ENCODE measurements around the gene TTC23. TPM values are rescaled to one million over a fixed set of nuclear protein-coding genes. Genes with fewer than 3 reads are reported as not detected.

TTC23 gene
- total RNA-seq, 2 donors from 2014 or later = 0.67 to 2.5 TPM

DNA sequence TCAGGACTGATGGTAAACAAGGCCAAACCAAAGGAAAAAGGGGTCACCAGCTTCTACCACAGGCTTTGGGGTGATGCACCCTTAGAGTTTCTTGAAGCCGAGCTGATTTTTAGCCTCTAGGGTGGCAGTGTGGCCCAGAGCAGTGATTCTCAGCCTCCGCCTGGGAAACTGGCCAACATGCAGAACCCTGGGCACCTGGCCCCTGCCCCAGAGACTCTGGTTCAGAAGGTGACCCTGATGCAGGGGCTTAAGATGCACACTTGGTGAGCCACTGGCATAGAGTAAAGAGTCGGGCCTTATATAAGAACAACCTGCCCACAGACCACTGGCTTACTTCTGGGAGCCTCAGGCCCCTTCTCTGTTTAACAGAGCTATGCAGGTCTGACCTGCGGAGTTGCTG lies 100.0 kb downstream of the TTC23 start:
- Mint-ChIP-seq H3K4me1 (no peaks in the 10 kb centered on the region), H3K9me3 (no peaks in the 10 kb centered on the region), H3K27ac (no peak overlapping the region), H3K4me3 (no peak overlapping the region), H3K27me3 (no peaks in the 10 kb centered on the region), H3K36me3 (ENCODE audit: low read depth) (no peaks in the 10 kb centered on the region)
- ATAC-seq (replicated peaks) = no peak

DNA sequence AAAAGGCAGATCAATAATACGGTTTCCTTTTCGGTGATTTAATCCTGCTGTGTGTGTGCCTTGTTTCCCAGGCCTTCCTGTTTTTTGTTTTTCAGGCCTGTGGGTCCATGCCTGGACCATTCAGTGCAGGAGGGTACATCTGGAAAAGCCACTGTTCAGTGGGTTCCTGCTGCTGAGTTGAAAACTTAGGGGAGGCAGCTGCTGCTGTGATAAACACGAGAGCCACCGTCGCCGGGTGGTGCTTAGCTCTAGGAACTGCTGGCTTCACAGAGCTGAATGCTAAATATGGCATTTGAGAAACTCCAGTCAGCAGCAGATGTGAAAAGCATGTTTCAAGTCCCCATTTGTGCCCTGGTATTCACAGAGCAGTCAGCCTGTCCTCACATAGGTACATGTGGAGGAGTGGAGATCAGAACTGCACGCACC lies 100.5 kb downstream of the TTC23 start:
- Mint-ChIP-seq H3K36me3 (ENCODE audit: low read depth) (no peaks in the 10 kb centered on the region), H3K4me3 (no peak overlapping the region), H3K27ac (no peak overlapping the region), H3K9me3 (no peaks in the 10 kb centered on the region), H3K4me1 (no peaks in the 10 kb centered on the region), H3K27me3 (no peaks in the 10 kb centered on the region)
- no peak for ATAC-seq (replicated peaks)

DNA sequence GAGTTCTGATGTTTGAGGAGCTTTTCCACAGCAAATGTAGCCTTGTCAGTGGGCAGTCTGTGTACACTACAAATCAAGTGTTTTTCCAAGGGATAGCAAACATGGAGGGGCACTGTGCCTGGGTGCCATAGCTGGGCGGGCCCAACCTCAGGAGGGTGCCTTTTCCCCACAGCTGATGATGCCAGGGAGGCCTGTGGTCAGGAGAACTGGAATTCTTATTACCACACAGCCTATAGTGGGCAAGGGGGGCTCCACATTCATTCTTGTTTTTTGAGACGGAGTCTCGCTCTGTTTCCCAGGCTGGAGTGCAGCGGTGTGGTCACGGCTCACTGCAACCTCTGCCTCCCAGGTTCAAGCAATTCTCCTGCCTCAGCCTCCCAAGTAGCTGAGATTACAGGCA lies 102.7 kb downstream of the TTC23 start:
- no peaks in the 10 kb centered on the region for H3K9me3 Mint-ChIP-seq
- H3K4me3 Mint-ChIP-seq = no peak overlapping the region
- ATAC-seq (replicated peaks) = no peak
- no peaks in the 10 kb centered on the region for H3K27me3 Mint-ChIP-seq
- H3K36me3 Mint-ChIP-seq (ENCODE audit: low read depth) = no peaks in the 10 kb centered on the region
- H3K27ac Mint-ChIP-seq = no peak overlapping the region
- H3K4me1 Mint-ChIP-seq = no peaks in the 10 kb centered on the region

DNA sequence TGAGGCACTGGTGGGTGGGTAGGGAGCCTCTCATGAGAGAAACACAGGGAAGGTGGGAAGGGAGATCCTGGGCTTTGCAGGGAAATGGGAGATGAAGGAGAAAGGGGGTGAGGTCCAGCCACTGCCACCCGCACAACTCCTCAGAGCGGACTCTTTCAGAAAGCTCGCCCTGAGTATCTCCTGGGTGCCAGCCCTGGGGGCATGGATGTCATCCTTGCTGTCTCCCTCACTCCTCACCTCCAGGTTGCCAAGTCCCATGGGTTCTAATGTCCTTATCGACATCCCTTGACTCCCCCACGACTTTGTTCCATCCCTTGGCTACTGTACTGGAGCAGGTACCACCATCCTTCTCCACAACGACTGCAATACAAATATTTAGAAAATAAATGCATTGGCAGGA lies 103.6 kb downstream of the TTC23 start:
- Mint-ChIP-seq H3K27me3 (no peaks in the 10 kb centered on the region), H3K27ac (no peak overlapping the region), H3K9me3 (no peaks in the 10 kb centered on the region), H3K36me3 (ENCODE audit: low read depth) (no peaks in the 10 kb centered on the region), H3K4me1 (no peaks in the 10 kb centered on the region), H3K4me3 (no peak overlapping the region)
- ATAC-seq (replicated peaks) = no peak

DNA sequence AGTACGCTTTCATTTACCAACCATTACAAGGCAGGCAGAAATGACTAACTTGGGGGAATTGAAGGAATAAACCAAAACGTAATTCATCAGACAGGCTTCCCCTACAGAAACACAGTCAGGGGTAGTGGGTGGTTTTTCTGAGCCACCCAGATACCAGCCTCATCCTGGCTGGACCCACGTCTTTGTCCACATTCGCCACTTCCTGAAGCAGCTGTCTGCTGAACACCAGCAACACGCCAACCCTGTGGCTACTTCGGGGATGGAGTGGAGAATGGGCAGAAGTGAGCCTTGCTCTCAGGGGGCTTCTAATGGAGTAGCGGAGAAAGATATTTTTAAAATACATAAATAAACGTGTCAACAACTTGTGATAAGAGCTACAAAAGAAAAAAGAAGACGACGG lies 104.4 kb downstream of the TTC23 start:
- no peaks in the 10 kb centered on the region for H3K9me3 Mint-ChIP-seq
- no peak overlapping the region for H3K4me3 Mint-ChIP-seq
- ATAC-seq (replicated peaks) = no peak
- no peaks in the 10 kb centered on the region for H3K27me3 Mint-ChIP-seq
- no peak overlapping the region for H3K27ac Mint-ChIP-seq
- no peaks in the 10 kb centered on the region for H3K4me1 Mint-ChIP-seq
- H3K36me3 Mint-ChIP-seq (ENCODE audit: low read depth) = no peaks in the 10 kb centered on the region

DNA sequence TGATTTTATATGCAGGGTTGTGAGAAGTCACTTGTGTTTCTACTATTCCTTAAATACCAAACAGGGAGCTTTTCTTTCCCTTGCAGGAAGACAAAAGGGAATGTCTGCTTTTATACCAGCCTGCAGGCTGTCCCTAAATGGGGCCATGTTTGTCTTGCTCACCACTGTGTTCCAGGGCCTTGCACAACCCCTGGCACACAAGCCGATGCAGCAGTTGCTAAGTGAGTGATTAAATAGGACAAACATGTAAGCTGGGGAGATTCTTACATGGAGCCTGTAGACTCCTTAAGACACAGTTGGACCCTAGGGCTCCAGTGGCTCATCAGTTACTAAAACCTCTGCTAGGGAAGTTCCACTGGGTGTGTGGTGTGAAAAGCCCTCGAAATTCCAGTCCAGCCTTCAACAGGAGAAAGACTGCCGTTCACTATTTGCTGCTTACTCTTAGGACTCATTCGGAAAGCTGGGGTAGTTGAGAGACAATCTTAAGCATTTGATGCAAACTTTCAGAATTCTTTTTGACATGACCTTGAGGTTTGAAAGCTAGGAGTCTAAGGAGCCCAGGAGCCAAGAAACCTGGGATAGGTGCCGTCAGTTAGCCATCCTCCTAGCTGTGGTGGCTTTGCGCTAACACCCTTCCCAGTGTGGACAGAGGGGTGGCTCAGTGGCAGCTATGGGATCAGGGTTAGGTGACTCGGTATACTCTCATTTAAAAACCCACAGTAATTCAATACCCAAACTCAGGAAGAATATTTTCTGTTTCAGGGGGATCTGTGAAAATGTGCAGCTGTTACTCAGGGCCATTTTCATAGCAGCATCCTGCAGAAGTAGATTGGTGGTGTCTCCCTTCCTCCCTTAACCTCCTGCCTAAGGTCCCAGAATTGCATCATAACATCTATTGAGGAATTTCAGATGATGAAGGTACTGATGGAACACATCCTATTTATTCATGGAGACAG lies 105.4 kb downstream of the TTC23 start:
- H3K27me3 Mint-ChIP-seq = no peaks in the 10 kb centered on the region
- H3K9me3 Mint-ChIP-seq = no peaks in the 10 kb centered on the region
- H3K4me1 Mint-ChIP-seq = no peaks in the 10 kb centered on the region
- H3K27ac Mint-ChIP-seq = no peak overlapping the region
- no peak overlapping the region for H3K4me3 Mint-ChIP-seq
- no peaks in the 10 kb centered on the region for H3K36me3 Mint-ChIP-seq (ENCODE audit: low read depth)
- ATAC-seq (replicated peaks) = no peak

DNA sequence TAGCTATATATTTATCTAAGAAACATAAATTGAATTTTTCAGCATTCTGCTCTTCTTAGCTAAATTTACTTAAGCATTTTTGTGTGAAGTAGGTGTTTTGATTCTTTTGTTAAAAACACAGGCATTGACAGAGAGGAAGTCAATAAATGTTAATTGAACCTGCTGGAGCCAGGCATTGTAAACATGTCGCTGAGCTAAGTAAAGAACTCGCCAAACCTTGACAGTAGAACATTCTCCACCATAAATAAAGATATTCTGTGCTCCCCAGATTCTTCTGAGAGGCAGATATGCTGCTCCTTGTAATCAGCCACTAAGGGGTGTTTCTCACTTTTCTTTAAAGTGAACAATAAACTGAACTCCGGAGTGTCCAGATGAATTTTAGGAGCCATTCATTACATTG lies 106.1 kb downstream of the TTC23 start:
- no peaks in the 10 kb centered on the region for H3K4me1 Mint-ChIP-seq
- H3K9me3 Mint-ChIP-seq = no peaks in the 10 kb centered on the region
- no peak for ATAC-seq (replicated peaks)
- no peaks in the 10 kb centered on the region for H3K36me3 Mint-ChIP-seq (ENCODE audit: low read depth)
- H3K4me3 Mint-ChIP-seq = no peak overlapping the region
- H3K27me3 Mint-ChIP-seq = no peaks in the 10 kb centered on the region
- H3K27ac Mint-ChIP-seq = no peak overlapping the region

DNA sequence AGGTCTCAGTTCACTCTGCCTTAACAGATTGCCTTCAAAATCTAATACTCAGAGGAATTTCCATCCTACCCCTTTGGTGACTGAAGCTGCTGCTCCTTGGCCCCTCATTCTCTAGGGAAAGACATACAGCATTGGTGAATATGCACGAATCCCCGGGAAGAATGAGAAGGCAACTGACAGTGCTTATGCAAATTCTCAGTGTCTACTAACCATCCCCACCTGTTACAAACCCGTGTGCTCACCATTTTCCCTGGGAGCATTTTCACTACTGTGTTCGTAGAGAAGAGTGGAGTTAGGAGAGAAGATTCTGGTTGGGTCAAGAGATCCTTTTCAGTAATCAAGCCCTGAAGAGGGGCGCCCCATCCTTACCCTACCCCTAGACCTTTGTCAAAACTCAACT lies 106.8 kb downstream of the TTC23 start:
- ATAC-seq (replicated peaks) = no peak
- Mint-ChIP-seq H3K9me3 (no peaks in the 10 kb centered on the region), H3K36me3 (ENCODE audit: low read depth) (no peaks in the 10 kb centered on the region), H3K4me3 (no peak overlapping the region), H3K27me3 (no peaks in the 10 kb centered on the region), H3K4me1 (no peaks in the 10 kb centered on the region), H3K27ac (no peak overlapping the region)

DNA sequence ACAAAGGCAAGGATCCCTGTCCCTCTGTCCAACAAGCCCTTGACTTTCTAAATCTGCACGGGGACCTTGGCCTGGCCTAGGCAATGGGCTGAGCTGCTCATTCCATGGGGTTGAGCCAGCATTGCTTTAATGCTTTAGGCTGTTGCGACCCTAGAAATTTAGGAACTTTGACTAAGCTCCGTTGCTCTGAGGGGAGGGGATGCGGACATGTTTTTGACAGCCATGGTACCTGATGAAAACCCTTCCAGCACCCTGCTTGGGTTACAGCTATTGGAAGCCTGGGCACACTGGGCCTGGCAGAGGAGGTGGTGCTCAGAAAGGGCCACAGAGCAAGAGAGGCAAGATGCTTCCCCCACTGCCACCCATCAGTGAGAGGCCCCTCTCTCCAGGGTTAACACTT lies 107.4 kb downstream of the TTC23 start:
- H3K36me3 Mint-ChIP-seq (ENCODE audit: low read depth) = no peaks in the 10 kb centered on the region
- no peak for ATAC-seq (replicated peaks)
- H3K27ac Mint-ChIP-seq = no peak overlapping the region
- H3K4me3 Mint-ChIP-seq = no peak overlapping the region
- H3K4me1 Mint-ChIP-seq = no peaks in the 10 kb centered on the region
- H3K27me3 Mint-ChIP-seq = no peaks in the 10 kb centered on the region
- H3K9me3 Mint-ChIP-seq = no peaks in the 10 kb centered on the region

DNA sequence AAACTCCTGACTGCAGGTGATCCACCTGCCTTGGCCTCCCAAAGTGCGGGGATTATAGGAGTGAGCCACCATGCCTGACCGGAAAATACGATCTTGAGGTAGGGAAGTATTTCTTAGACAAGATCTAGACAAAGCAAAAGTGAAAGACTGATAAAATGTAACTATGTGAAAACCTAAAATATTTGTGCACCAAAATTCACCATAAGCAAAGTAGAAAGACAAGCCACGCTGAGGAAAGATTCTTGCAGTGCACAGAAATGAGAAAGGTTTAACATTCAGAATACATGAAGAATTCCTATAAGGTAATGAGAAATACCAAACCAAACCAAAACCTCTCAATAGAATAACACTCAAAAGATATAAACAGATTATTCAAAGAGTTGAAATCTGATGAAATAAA lies 108.8 kb downstream of the TTC23 start:
- no peak overlapping the region for H3K4me3 Mint-ChIP-seq
- H3K4me1 Mint-ChIP-seq = no peaks in the 10 kb centered on the region
- no peak for ATAC-seq (replicated peaks)
- H3K27ac Mint-ChIP-seq = no peak overlapping the region
- no peaks in the 10 kb centered on the region for H3K9me3 Mint-ChIP-seq
- H3K27me3 Mint-ChIP-seq = no peaks in the 10 kb centered on the region
- no peaks in the 10 kb centered on the region for H3K36me3 Mint-ChIP-seq (ENCODE audit: low read depth)

DNA sequence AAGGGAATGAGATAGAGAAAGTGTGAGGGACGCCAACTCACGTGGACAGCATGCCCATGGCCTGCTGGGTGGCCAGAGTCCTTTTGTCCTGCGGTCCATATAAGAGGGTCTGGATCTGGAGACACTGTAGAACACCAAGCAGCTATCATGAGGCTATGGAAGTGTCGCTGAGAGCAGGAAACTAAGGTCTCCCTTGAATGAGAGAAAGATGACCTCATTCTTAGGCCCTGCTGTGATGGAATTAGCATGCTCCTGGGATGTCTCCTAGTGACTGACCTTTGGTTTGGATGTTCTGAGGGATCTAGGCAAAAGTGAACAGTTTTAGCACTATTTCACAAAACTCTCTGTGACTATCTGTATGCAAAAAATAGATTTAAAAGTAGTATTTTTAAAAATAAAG lies 110.1 kb downstream of the TTC23 start:
- no peaks in the 10 kb centered on the region for H3K4me1 Mint-ChIP-seq
- H3K27ac Mint-ChIP-seq = no peak overlapping the region
- no peak overlapping the region for H3K4me3 Mint-ChIP-seq
- H3K27me3 Mint-ChIP-seq = no peaks in the 10 kb centered on the region
- H3K9me3 Mint-ChIP-seq = no peaks in the 10 kb centered on the region
- H3K36me3 Mint-ChIP-seq (ENCODE audit: low read depth) = no peaks in the 10 kb centered on the region
- ATAC-seq (replicated peaks) = no peak

DNA sequence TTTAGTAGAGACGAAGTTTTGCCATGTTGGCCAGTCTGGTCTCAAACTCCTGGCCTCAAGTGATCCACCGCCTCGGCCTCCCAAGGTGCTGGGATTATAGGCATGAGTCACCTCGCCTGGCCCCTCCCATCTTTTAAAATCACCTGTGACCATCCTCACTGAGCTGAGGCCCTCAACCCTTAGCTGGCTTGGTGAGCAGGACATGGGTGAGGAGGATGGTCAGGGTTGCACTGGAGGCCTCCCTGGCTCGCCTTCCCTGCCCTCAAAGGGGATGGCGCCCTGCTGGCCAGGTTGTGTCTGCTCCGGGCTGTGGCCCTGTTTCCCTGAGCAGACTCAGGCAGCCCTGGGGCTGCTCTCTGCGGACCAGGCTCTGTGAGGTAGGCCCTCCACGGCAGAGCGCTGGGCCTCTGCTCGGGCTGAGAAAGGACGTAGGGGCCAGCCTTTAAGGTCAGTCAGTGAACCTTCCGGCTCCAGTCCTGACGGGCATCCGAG lies 110.8 kb downstream of the TTC23 start:
- no peaks in the 10 kb centered on the region for H3K9me3 Mint-ChIP-seq
- H3K4me3 Mint-ChIP-seq = no peak overlapping the region
- no peak for ATAC-seq (replicated peaks)
- no peaks in the 10 kb centered on the region for H3K27me3 Mint-ChIP-seq
- H3K4me1 Mint-ChIP-seq = no peaks in the 10 kb centered on the region
- no peaks in the 10 kb centered on the region for H3K36me3 Mint-ChIP-seq (ENCODE audit: low read depth)
- no peak overlapping the region for H3K27ac Mint-ChIP-seq

DNA sequence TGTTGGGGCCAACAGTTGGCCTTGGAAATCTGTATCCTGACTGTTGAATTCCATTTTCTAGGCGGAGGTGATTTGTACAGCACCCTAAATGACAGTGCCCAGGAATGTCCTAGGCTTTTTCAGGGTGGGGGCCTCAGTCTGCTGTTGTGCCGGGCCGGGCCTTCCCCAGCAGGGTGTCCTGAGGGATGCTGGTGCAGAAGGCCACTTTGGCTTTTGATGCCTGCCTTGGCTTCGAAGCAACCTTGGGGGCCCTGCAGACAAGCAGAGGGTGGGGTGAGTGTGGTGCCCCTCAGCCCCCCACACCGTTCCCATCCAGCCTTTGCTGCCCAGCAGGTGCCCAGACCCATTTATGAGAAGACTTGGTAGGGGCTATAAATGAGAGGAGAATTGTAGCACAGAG lies 111.5 kb downstream of the TTC23 start:
- Mint-ChIP-seq H3K27me3 (no peaks in the 10 kb centered on the region), H3K9me3 (no peaks in the 10 kb centered on the region), H3K4me3 (no peak overlapping the region), H3K36me3 (ENCODE audit: low read depth) (no peaks in the 10 kb centered on the region), H3K27ac (no peak overlapping the region), H3K4me1 (no peaks in the 10 kb centered on the region)
- no peak for ATAC-seq (replicated peaks)

DNA sequence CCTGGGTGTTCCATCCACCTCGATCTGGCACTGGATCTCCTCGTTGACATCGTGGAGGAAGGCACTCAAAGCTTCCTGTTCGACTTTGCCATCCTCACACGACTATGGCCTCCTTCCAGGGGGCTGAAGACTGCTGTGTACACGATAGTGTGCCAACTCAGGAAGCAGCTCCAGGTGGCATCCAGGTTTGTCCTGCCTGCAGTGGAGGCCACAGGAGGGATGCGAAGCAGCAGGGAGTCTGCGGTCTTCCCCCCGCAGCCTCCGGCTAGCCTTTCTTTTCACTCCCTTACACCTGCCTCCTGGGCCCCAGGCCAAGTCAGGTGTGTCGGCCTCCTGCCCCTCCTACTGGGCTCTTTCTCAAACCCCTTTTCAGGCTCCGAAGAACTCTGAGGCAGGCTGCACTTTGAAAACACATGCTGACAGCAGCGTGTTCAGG lies 112.3 kb downstream of the TTC23 start:
- Mint-ChIP-seq H3K9me3 (no peaks in the 10 kb centered on the region), H3K4me3 (no peak overlapping the region), H3K4me1 (no peaks in the 10 kb centered on the region), H3K27ac (no peak overlapping the region), H3K27me3 (no peaks in the 10 kb centered on the region), H3K36me3 (ENCODE audit: low read depth) (no peaks in the 10 kb centered on the region)
- ATAC-seq (replicated peaks) = no peak

DNA sequence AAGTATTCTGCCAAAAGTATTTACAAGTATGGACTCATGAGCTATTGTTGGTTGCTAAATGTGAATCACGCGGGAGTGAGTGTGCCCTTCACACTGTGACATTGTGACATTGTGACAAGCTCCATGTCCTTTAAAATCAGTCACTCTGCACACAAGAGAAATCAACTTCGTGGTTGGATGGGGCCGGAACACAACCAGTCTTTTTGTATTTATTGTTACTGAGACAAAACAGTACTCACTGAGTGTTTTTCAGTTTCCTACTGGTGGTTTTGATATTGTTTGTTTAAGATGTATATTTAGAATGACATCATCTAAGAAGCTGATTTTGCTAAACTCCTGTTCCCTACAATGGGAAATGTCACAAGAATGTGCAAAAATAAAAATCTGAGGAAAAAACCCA lies 114.2 kb downstream of the TTC23 start:
- Mint-ChIP-seq H3K36me3 (ENCODE audit: low read depth) (no peaks in the 10 kb centered on the region), H3K27me3 (no peaks in the 10 kb centered on the region), H3K4me3 (no peak overlapping the region), H3K27ac (no peak overlapping the region), H3K9me3 (no peaks in the 10 kb centered on the region), H3K4me1 (no peaks in the 10 kb centered on the region)
- peak; percentile 52 for ATAC-seq (replicated peaks)
